Measurements from ENCODE around the gene KCNJ14.

The KCNJ14 gene

DNA sequence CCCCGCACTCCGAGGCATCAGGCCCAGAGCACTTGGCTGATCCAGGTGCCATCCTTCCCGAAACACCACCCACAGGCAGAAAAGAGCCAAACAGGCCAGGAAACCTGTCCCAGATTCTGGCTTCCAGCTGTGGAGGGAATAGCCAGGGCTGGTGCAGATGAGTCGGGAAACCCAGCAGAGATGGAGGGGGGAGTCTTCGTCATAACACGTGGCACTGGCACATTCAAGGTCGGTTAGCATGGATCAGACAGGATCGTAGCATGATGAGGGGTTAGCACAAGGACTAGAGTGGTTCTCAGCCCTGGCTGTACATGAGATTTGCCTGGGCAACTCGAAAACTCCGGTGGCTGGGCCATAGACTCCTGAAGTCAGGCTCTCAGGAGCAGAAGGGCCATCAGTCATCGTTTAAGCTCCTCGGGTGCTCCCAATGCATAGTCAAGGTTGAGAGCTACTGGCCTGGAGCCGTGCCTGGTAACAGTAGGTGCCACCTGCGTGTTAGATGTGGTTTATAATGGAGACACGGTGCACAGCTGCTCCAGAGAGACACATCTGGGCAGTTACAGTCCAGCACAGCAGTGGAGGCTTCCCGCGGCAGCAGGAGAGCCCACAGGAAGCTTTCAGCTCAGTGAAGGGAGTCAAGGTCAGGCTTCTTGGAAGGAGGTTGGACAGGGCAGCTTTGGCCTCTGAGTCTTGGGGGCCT lies 20.1 kb downstream of the KCNJ14 start:
- peaks cover 14% of the 10 kb centered on the region for H3K4me1 ChIP-seq (ENCODE audit: control insufficient read depth, insufficient read depth, low read length)
- H3K4me3 ChIP-seq (ENCODE audit: low read length), result no peak overlapping the region
- H3K9me3 ChIP-seq (replicated peaks; ENCODE audit: low read length), result no peaks in the 10 kb centered on the region
- no peaks in the 10 kb centered on the region for H3K27me3 ChIP-seq (ENCODE audit: control insufficient read depth, insufficient read depth, low read length)
- no peak overlapping the region for H3K4me2 ChIP-seq (ENCODE audit: low read length)
- peaks cover 84% of the 10 kb centered on the region for H3K36me3 ChIP-seq (ENCODE audit: insufficient read depth, low read length)
- H3K9ac ChIP-seq (ENCODE audit: low read depth, low read length), result no peak overlapping the region

DNA sequence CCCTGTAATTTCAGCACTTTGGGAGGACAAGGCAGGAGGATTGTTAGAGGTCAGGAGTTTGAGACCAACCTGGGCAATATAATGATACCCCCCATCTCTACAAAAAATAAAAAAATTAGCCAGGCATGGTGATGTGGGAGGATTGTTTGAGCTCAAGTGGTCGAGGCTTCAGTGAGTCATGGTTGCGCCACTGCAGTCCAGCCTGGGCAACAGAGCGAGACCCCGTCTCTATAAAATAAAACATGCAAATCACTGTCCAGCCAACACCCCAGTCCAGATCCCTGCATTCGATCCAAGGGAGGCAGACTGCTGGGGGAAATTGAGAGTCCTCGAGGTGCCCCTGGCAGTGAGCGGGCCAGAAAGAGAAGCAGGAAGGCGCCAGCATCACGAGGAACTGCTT lies 20.8 kb downstream of the KCNJ14 start:
- H3K36me3 ChIP-seq (ENCODE audit: insufficient read depth, low read length), result peaks cover 80% of the 10 kb centered on the region

DNA sequence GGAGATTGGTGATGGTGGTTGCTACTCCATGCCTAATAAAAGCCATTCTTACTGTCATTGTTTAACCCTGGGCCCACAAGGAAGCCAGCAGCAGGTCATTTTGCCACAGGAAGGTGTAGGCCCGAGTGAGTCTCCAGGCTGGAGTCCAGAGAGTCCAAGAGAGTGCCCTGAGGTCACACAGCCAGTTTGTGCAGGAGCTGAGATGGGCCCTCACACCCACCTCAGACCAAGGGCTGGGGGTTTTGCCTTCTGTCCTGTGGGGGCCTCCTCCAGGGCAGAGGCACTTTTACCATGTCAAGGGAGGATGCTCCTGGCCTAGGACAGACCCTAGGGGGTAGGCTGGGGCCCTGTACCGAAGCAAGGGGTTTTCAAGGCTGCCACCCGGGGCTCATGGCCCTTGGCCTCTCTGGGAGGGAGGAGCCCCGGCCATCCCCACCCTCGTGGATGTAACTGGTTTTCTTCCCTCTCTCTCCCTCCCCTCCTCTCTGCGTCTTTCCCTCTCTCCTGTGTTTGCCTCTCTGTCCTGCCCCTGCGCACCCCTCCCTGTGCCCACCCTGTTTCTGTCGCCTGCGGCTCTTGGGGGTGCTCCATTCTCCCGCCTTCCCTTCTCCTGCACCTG lies 21.8 kb downstream of the KCNJ14 start:
- H3K27me3 ChIP-seq (ENCODE audit: control insufficient read depth, insufficient read depth, low read length), result no peaks in the 10 kb centered on the region
- H3K36me3 ChIP-seq (ENCODE audit: insufficient read depth, low read length), result peaks cover 71% of the 10 kb centered on the region
- peaks cover 22% of the 10 kb centered on the region for H3K4me1 ChIP-seq (ENCODE audit: control insufficient read depth, insufficient read depth, low read length)
- no peaks in the 10 kb centered on the region for H3K9me3 ChIP-seq (replicated peaks; ENCODE audit: low read length)
- H3K9ac ChIP-seq (ENCODE audit: low read depth, low read length), result no peak overlapping the region
- no peak overlapping the region for H3K4me3 ChIP-seq (ENCODE audit: low read length)
- no peak overlapping the region for H3K4me2 ChIP-seq (ENCODE audit: low read length)

More for the DNA sequence above, 20.8 kb downstream of the KCNJ14 start:
- H3K27me3 ChIP-seq (ENCODE audit: control insufficient read depth, insufficient read depth, low read length), result no peaks in the 10 kb centered on the region
- H3K9me3 ChIP-seq (replicated peaks; ENCODE audit: low read length), result no peaks in the 10 kb centered on the region
- H3K4me1 ChIP-seq (ENCODE audit: control insufficient read depth, insufficient read depth, low read length), result peaks cover 18% of the 10 kb centered on the region
- no peak overlapping the region for H3K9ac ChIP-seq (ENCODE audit: low read depth, low read length)
- no peak overlapping the region for H3K4me2 ChIP-seq (ENCODE audit: low read length)
- no peak overlapping the region for H3K4me3 ChIP-seq (ENCODE audit: low read length)

DNA sequence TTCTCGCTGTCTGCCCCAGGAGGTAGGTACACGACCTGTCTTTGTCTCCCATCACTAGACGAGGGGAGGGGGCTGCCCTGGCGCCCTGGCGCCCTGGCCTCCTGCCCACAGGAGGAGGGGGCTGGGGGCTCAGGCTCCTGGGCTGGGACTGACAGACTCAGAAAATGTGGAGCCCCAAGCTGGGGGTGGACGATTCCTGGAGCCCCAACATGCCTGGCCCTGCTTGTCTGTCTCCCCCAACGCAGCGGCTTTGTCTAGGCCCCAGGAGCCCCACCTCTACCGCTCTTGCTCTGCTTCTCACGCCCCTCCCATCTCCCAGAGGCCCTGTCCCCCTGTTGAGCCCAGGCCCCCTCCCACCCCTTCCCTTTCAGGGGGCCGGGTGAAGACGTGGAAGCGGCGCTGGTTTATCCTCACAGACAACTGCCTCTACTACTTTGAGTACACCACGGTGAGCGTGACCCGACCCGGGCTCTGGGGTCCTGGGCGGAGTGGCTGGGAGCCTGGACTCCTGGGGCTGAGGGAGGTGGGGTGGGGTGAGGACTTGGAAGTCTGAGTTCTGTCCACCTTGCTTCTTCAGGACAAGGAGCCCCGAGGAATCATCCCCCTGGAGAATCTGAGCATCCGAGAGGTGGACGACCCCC lies 22.4 kb downstream of the KCNJ14 start:
- Histone ChIP-seq H3K27me3 (ENCODE audit: control insufficient read depth, insufficient read depth, low read length) (no peaks in the 10 kb centered on the region), H3K9ac (ENCODE audit: low read depth, low read length) (no peak overlapping the region), H3K4me3 (ENCODE audit: low read length) (no peak overlapping the region), H3K4me1 (ENCODE audit: control insufficient read depth, insufficient read depth, low read length) (peaks cover 25% of the 10 kb centered on the region), H3K36me3 (ENCODE audit: insufficient read depth, low read length) (peaks cover 66% of the 10 kb centered on the region), H3K4me2 (ENCODE audit: low read length) (no peak overlapping the region), H3K9me3 (replicated peaks; ENCODE audit: low read length) (no peaks in the 10 kb centered on the region)

DNA sequence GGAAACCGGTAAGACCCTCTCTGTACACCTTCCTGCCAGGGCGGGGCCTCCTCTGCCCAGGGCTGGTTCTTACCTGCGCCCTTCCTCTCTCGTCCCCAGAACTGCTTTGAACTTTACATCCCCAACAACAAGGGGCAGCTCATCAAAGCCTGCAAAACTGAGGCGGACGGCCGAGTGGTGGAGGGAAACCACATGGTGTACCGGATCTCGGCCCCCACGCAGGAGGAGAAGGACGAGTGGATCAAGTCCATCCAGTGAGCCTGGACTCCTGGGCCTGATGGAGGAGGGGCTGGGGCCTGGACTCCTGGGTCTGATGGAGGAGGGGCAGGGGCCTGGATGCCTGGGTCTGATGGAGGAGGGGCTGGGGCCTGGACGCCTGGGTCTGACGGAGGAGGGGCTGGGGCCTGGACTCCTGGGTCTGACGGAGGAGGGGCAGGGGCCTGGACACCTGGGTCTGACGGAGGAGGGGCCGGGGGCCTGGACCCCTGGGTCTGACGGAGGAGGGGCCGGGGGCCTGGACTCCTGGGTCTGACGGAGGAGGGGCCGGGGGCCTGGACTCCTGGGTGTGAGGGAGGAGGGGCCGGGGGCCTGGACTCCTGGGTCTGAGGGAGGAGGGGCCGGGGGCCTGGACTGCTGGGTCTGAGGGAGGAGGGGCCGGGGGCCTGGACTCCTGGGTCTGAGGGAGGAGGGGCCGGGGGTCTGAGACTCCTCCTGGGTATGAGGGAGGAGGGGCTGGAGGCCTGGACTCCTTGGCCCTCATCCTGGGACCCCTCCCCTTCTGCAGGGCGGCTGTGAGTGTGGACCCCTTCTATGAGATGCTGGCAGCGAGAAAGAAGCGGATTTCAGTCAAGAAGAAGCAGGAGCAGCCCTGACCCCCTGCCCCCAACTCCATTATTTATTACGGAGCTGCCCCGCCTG lies 23.2 kb downstream of the KCNJ14 start:
- Histone ChIP-seq H3K4me2 (ENCODE audit: low read length) (no peak overlapping the region), H3K9ac (ENCODE audit: low read depth, low read length) (no peak overlapping the region), H3K27me3 (ENCODE audit: control insufficient read depth, insufficient read depth, low read length) (no peaks in the 10 kb centered on the region), H3K4me1 (ENCODE audit: control insufficient read depth, insufficient read depth, low read length) (peaks cover 25% of the 10 kb centered on the region), H3K4me3 (ENCODE audit: low read length) (no peak overlapping the region), H3K9me3 (replicated peaks; ENCODE audit: low read length) (no peaks in the 10 kb centered on the region), H3K36me3 (ENCODE audit: insufficient read depth, low read length) (peaks cover 58% of the 10 kb centered on the region)

DNA sequence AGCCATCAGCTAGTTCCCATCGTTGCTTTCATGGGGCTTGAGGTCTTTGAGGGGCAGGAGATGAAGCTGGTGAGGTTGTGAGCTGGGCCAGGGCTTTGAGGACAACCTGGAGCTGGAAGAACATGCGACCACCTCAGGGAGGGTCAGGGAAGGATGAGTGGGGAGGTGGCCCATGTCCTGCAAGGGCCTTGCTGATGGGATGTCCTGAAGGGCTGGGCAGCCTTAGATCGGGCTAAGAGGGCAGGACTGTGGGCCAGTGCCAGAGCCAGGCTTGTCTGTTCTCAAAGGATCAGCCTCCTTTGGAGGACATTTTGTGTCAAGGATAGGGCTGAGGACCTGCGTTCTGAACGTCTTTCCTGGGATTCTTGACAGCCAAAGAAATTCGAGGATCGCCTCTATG lies 24.3 kb downstream of the KCNJ14 start:
- H3K4me2 ChIP-seq (ENCODE audit: low read length), result peak overlapping the region; percentile 81
- no peaks in the 10 kb centered on the region for H3K9me3 ChIP-seq (replicated peaks; ENCODE audit: low read length)
- no peak overlapping the region for H3K9ac ChIP-seq (ENCODE audit: low read depth, low read length)
- H3K27me3 ChIP-seq (ENCODE audit: control insufficient read depth, insufficient read depth, low read length), result no peaks in the 10 kb centered on the region
- peaks cover 25% of the 10 kb centered on the region for H3K4me1 ChIP-seq (ENCODE audit: control insufficient read depth, insufficient read depth, low read length)
- peak overlapping the region; percentile 58 for H3K4me3 ChIP-seq (ENCODE audit: low read length)
- H3K36me3 ChIP-seq (ENCODE audit: insufficient read depth, low read length), result peaks cover 47% of the 10 kb centered on the region

DNA sequence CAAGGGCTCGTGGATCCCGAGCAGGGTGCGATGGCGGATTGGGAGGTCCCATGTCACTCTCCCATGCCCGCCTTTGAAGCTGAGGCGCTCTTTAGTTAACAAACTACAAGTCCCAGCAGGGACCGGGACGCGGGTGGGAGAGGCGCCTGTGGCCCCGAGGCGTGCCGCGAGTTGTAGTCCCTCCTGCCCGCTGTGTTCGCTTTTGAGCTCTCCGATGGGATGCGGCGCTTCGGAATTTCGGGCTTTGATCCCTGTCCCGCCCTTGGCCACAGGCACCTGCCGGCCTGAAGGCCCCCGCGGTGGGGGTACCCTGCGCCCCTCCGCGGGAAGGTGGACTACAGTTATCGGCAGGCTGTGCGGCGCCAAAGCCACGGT lies 24.8 kb downstream of the KCNJ14 start:
- Histone ChIP-seq H3K4me1 (ENCODE audit: control insufficient read depth, insufficient read depth, low read length) (peaks cover 25% of the 10 kb centered on the region), H3K36me3 (ENCODE audit: insufficient read depth, low read length) (peaks cover 42% of the 10 kb centered on the region), H3K9me3 (replicated peaks; ENCODE audit: low read length) (no peaks in the 10 kb centered on the region), H3K9ac (ENCODE audit: low read depth, low read length) (peak overlapping the region; percentile 52), H3K4me2 (ENCODE audit: low read length) (peak overlapping the region; percentile 81), H3K4me3 (ENCODE audit: low read length) (peak overlapping the region; percentile 58), H3K27me3 (ENCODE audit: control insufficient read depth, insufficient read depth, low read length) (no peaks in the 10 kb centered on the region)

DNA sequence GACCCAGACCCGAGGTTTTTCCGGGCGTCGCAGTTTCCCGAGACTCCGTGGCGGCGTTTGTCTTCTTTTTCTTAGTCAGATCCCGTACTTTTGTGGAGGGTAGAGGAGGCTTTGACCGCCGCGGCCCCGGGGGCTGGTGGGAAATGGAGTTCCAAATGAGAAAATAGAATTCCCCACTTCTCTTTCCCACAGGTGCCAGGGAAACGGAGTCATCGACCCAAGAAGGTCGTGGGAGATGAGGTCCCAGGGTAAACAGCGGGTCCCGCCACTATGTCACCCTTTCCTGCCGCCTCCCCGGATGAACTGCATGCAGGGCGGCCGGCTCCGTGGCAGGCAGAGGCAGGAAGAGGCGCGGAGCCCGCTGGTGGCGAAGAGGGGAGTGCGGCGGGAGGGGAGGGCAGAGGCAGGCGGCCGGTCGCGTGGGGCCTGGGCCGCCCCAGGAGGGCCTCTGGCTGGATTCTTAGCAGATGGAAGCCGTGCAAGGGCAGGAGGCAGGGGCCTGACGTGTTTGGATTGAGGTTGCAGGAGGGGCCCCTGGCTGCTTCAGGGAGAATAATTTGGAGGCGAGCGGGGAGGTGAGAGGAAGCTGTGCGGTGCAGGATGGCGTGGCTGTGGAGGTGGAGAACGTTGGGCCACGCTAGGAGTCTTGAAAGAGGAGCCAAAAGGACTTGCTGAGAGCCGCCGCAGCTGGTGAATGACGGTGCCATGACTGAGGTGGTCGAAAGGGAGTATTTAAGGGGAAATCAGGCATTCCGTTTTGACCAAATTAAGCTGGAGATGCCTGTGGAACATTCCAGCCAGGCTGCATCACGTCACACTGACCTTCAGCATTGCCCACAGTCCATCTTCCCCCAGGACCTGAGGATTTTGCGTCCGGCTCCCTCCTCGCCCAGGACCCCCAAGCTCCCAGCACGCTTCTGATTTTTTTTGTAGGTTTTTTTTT lies 25.5 kb downstream of the KCNJ14 start:
- Histone ChIP-seq H3K36me3 (ENCODE audit: insufficient read depth, low read length) (peaks cover 36% of the 10 kb centered on the region), H3K9me3 (replicated peaks; ENCODE audit: low read length) (no peaks in the 10 kb centered on the region), H3K4me3 (ENCODE audit: low read length) (peak overlapping the region; percentile 58), H3K9ac (ENCODE audit: low read depth, low read length) (peak overlapping the region; percentile 52), H3K27me3 (ENCODE audit: control insufficient read depth, insufficient read depth, low read length) (no peaks in the 10 kb centered on the region), H3K4me2 (ENCODE audit: low read length) (peak overlapping the region; percentile 81), H3K4me1 (ENCODE audit: control insufficient read depth, insufficient read depth, low read length) (peaks cover 25% of the 10 kb centered on the region)

DNA sequence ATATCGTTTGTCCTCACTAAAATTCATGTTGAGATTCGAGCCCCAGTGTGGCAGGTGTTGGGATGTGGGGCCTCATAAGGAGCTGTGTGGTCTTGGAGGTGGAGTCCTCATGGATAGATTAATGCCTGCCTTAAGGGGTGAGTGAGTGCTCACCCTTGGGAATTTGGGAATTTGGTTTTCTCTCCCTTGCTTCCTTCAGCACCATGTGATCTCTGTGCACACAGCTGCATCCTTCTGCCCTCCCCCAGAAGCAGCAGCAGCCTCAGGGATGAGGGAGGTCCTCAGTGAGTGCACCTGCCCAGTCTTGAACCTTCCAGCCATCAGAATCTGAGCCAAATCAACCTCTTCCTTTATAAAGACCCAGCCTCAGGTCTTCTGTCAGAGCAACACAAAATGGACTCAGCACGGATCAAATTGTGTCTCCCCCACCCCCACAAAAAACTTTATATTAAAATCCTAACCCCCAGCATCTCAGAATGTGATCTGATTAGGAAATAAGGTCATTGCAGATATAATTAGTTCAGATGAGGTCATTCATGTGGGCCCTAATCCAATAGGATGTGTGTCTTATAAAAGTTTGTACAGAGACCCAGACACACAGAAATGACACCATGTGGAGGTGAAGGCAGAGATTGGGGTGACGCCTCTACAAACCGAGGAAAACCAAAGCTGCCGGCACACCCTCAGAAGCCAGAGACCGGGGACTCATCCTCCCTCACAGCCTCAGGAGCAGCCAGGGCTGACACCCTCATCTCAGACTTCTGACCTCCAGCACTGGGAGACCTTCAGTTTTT lies 26.7 kb downstream of the KCNJ14 start:
- H3K27me3 ChIP-seq (ENCODE audit: control insufficient read depth, insufficient read depth, low read length), result no peaks in the 10 kb centered on the region
- peaks cover 27% of the 10 kb centered on the region for H3K4me1 ChIP-seq (ENCODE audit: control insufficient read depth, insufficient read depth, low read length)
- H3K36me3 ChIP-seq (ENCODE audit: insufficient read depth, low read length), result peaks cover 26% of the 10 kb centered on the region
- H3K4me2 ChIP-seq (ENCODE audit: low read length), result no peak overlapping the region
- H3K9ac ChIP-seq (ENCODE audit: low read depth, low read length), result no peak overlapping the region
- no peaks in the 10 kb centered on the region for H3K9me3 ChIP-seq (replicated peaks; ENCODE audit: low read length)
- H3K4me3 ChIP-seq (ENCODE audit: low read length), result no peak overlapping the region

DNA sequence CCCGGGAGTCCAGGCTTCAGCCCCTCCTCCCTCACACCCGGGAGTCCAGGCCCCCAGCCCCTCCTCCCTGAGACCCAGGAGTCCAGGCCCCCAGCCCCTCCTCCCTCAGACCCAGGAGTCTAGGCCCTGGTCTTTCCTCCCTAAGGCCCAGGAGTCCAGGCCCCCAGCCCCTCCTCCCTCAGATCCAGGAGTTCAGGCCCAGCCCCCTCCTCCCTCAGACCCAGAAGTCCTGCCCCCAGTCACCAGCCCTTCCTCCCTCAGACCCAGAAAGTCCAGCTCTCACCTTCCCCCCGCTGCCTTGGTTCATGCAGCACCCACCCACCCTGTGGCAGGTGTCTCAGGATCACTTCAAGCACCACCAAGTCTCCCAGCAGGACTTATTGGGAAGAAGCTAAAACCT lies 27.9 kb downstream of the KCNJ14 start:
- H3K27me3 ChIP-seq (ENCODE audit: control insufficient read depth, insufficient read depth, low read length), result no peaks in the 10 kb centered on the region
- H3K9ac ChIP-seq (ENCODE audit: low read depth, low read length), result no peak overlapping the region
- H3K4me1 ChIP-seq (ENCODE audit: control insufficient read depth, insufficient read depth, low read length), result peaks cover 40% of the 10 kb centered on the region
- H3K4me2 ChIP-seq (ENCODE audit: low read length), result no peak overlapping the region
- H3K9me3 ChIP-seq (replicated peaks; ENCODE audit: low read length), result no peaks in the 10 kb centered on the region
- H3K36me3 ChIP-seq (ENCODE audit: insufficient read depth, low read length), result peaks cover 15% of the 10 kb centered on the region
- no peak overlapping the region for H3K4me3 ChIP-seq (ENCODE audit: low read length)

All from skeletal muscle satellite cell (primary cell).